Esophagus muscularis mucosa (tissue), 3 donors: ENCODE measurements around the gene PTPRE.

Experiments used
- CTCF ChIP-seq, 3 experiments: fragments of 200-600 bp in 2 of 3; fragments of 450-650 bp in 1 of 3; sonication (generic) in 2 of 3; IDR thresholded peaks; one replicate each; pipeline ENCODE4 v1.5.1; 2017 to 2019; ENCODE audit warnings: antibody characterized with exemption in 3 of 3, mild to moderate bottlenecking in 2 of 3, moderate library complexity in 1 of 3
- POLR2AphosphoS5 ChIP-seq, 2 donors: sonication (generic); formaldehyde crosslinking; IDR thresholded peaks; one replicate each; pipeline ENCODE4 v1.6.1; 2017; ENCODE audit warnings: antibody characterized with exemption in 2 of 2

- TF ChIP-seq POLR2AphosphoS5 (IDR thresholded peaks at IDR 0.05) (no peak), CTCF (IDR thresholded peaks at IDR 0.05) (no peak)
These were observed 61.1 kb downstream of the PTPRE start for GRCh38 chr10:127968027-127968441.
